Measurements from ENCODE around the gene LAMTOR3.

LAMTOR3 gene

GRCh38 chr4:99921174-99921573 lies 26.9 kb upstream of the LAMTOR3 start:
- Histone ChIP-seq H3K27ac (ENCODE audit: low read length, poor library complexity, severe bottlenecking) (no peak overlapping the region), H3K4me3 (ENCODE audit: insufficient read depth in 1 of 2, low read depth in 1 of 2, low read length in 2 of 2) (no peak overlapping the region), H3K23ac (ENCODE audit: low read length in 2 of 2) (no peak overlapping the region), H3K9me3 (ENCODE audit: control insufficient read depth, low read length) (peaks cover 11% of the 10 kb centered on the region), H3K79me1 (replicated peaks; ENCODE audit: low read length, poor library complexity, severe bottlenecking) (peaks cover 18% of the 10 kb centered on the region), H2BK120ac (ENCODE audit: low read depth, low read length) (no peak overlapping the region), H2AFZ (ENCODE audit: low read depth, low read length) (no peak overlapping the region), H4K91ac (ENCODE audit: low read length) (no peak overlapping the region), H3K27me3 (ENCODE audit: control insufficient read depth in 1 of 2, insufficient read depth in 1 of 2, low read length in 2 of 2) (no peaks in the 10 kb centered on the region), H2BK15ac (ENCODE audit: low read depth, poor library complexity, severe bottlenecking) (no peak overlapping the region), H2AK5ac (ENCODE audit: low read length, severe bottlenecking) (no peak overlapping the region), H3K4ac (ENCODE audit: low read depth in 1 of 2, low read length in 2 of 2) (no peak overlapping the region), H3K9ac (ENCODE audit: low read length) (no peak overlapping the region), H3K14ac (ENCODE audit: low read length in 2 of 2) (no peak overlapping the region), H2BK5ac (ENCODE audit: low read depth, low read length, poor library complexity, severe bottlenecking) (no peak overlapping the region), H4K8ac (ENCODE audit: low read length) (no peak overlapping the region), H3K4me1 (ENCODE audit: control insufficient read depth, insufficient read depth, low read depth, low read length) (no peaks in the 10 kb centered on the region), H2BK12ac (ENCODE audit: low read length in 2 of 2) (no peak overlapping the region), H3K36me3 (ENCODE audit: control insufficient read depth in 1 of 2, insufficient read depth in 2 of 2, low read depth in 1 of 2, low read length in 2 of 2) (peaks cover 8 to 87% of the 10 kb centered on the region in 2 experiments), H3K4me2 (ENCODE audit: low read length, poor library complexity, severe bottlenecking) (no peak overlapping the region), H3K18ac (ENCODE audit: low read depth in 1 of 2, low read length in 2 of 2) (no peak overlapping the region)
- WGBS = 100% methylated on average over 2 of the region's 3 CpGs
- no peak for DNase-seq

- Histone ChIP-seq H3K4me1 (ENCODE audit: control insufficient read depth, insufficient read depth, low read depth, low read length) (no peaks in the 10 kb centered on the region), H3K4me2 (ENCODE audit: low read length, poor library complexity, severe bottlenecking) (no peak overlapping the region), H3K79me1 (replicated peaks; ENCODE audit: low read length, poor library complexity, severe bottlenecking) (peaks cover 18% of the 10 kb centered on the region), H2BK120ac (ENCODE audit: low read depth, low read length) (no peak overlapping the region), H2BK15ac (ENCODE audit: low read depth, poor library complexity, severe bottlenecking) (no peak overlapping the region), H3K23ac (ENCODE audit: low read length in 2 of 2) (no peak overlapping the region), H3K18ac (ENCODE audit: low read depth in 1 of 2, low read length in 2 of 2) (no peak overlapping the region), H3K9ac (ENCODE audit: low read length) (no peak overlapping the region), H3K9me3 (ENCODE audit: control insufficient read depth, low read length) (peaks cover 11% of the 10 kb centered on the region), H3K27ac (ENCODE audit: low read length, poor library complexity, severe bottlenecking) (no peak overlapping the region), H3K14ac (ENCODE audit: low read length in 2 of 2) (no peak overlapping the region), H3K4me3 (ENCODE audit: insufficient read depth in 1 of 2, low read depth in 1 of 2, low read length in 2 of 2) (no peak overlapping the region), H3K4ac (ENCODE audit: low read depth in 1 of 2, low read length in 2 of 2) (no peak overlapping the region), H3K27me3 (ENCODE audit: control insufficient read depth in 1 of 2, insufficient read depth in 1 of 2, low read length in 2 of 2) (no peaks in the 10 kb centered on the region), H3K36me3 (ENCODE audit: control insufficient read depth in 1 of 2, insufficient read depth in 2 of 2, low read depth in 1 of 2, low read length in 2 of 2) (peaks cover 8 to 78% of the 10 kb centered on the region in 2 experiments), H2AFZ (ENCODE audit: low read depth, low read length) (no peak overlapping the region), H4K8ac (ENCODE audit: low read length) (no peak overlapping the region), H2AK5ac (ENCODE audit: low read length, severe bottlenecking) (no peak overlapping the region), H2BK5ac (ENCODE audit: low read depth, low read length, poor library complexity, severe bottlenecking) (no peak overlapping the region), H4K91ac (ENCODE audit: low read length) (no peak overlapping the region), H2BK12ac (ENCODE audit: low read length in 2 of 2) (no peak overlapping the region)
- no CpG with 5 or more reads among the region's 2 CpGs for WGBS
- DNase-seq = no peak
These were observed 24.4 kb upstream of the LAMTOR3 start for GRCh38 chr4:99918656-99919055.

GRCh38 chr4:99917575-99917974 lies 23.3 kb upstream of the LAMTOR3 start:
- DNase-seq = no peak
- no peak overlapping the region for H2BK120ac ChIP-seq (ENCODE audit: low read depth, low read length)
- H3K4me2 ChIP-seq (ENCODE audit: low read length, poor library complexity, severe bottlenecking) = no peak overlapping the region
- peaks cover 16% of the 10 kb centered on the region for H3K79me1 ChIP-seq (replicated peaks; ENCODE audit: low read length, poor library complexity, severe bottlenecking)
- H2AK5ac ChIP-seq (ENCODE audit: low read length, severe bottlenecking) = no peak overlapping the region
- H3K36me3 ChIP-seq (ENCODE audit: control insufficient read depth in 1 of 2, insufficient read depth in 2 of 2, low read depth in 1 of 2, low read length in 2 of 2) = peaks cover 8 to 72% of the 10 kb centered on the region in 2 experiments
- H3K18ac ChIP-seq (ENCODE audit: low read depth in 1 of 2, low read length in 2 of 2) = no peak overlapping the region
- 100% methylated on average over 2 of the region's 3 CpGs for WGBS
- H3K4me3 ChIP-seq (ENCODE audit: insufficient read depth in 1 of 2, low read depth in 1 of 2, low read length in 2 of 2) = no peak overlapping the region
- H4K8ac ChIP-seq (ENCODE audit: low read length) = no peak overlapping the region
- no peak overlapping the region for H2BK15ac ChIP-seq (ENCODE audit: low read depth, poor library complexity, severe bottlenecking)
- no peak overlapping the region for H3K14ac ChIP-seq (ENCODE audit: low read length in 2 of 2)
- H3K4ac ChIP-seq (ENCODE audit: low read depth in 1 of 2, low read length in 2 of 2) = no peak overlapping the region
- H3K9ac ChIP-seq (ENCODE audit: low read length) = no peak overlapping the region
- peaks cover 11% of the 10 kb centered on the region for H3K9me3 ChIP-seq (ENCODE audit: control insufficient read depth, low read length)
- H3K23ac ChIP-seq (ENCODE audit: low read length in 2 of 2) = no peak overlapping the region
- H3K4me1 ChIP-seq (ENCODE audit: control insufficient read depth, insufficient read depth, low read depth, low read length) = no peaks in the 10 kb centered on the region
- H2BK12ac ChIP-seq (ENCODE audit: low read length in 2 of 2) = no peak overlapping the region
- H3K27ac ChIP-seq (ENCODE audit: low read length, poor library complexity, severe bottlenecking) = no peak overlapping the region
- no peak overlapping the region for H2AFZ ChIP-seq (ENCODE audit: low read depth, low read length)
- H3K27me3 ChIP-seq (ENCODE audit: control insufficient read depth in 1 of 2, insufficient read depth in 1 of 2, low read length in 2 of 2) = no peaks in the 10 kb centered on the region
- H2BK5ac ChIP-seq (ENCODE audit: low read depth, low read length, poor library complexity, severe bottlenecking) = no peak overlapping the region
- H4K91ac ChIP-seq (ENCODE audit: low read length) = no peak overlapping the region

- Histone ChIP-seq H4K91ac (ENCODE audit: low read length) (no peak overlapping the region), H3K4me3 (ENCODE audit: insufficient read depth in 1 of 2, low read depth in 1 of 2, low read length in 2 of 2) (no peak overlapping the region), H3K4me2 (ENCODE audit: low read length, poor library complexity, severe bottlenecking) (no peak overlapping the region), H3K27ac (ENCODE audit: low read length, poor library complexity, severe bottlenecking) (no peak overlapping the region), H3K9ac (ENCODE audit: low read length) (no peak overlapping the region), H3K9me3 (ENCODE audit: control insufficient read depth, low read length) (peaks cover 11% of the 10 kb centered on the region), H3K4me1 (ENCODE audit: control insufficient read depth, insufficient read depth, low read depth, low read length) (no peaks in the 10 kb centered on the region), H2AFZ (ENCODE audit: low read depth, low read length) (no peak overlapping the region), H3K18ac (ENCODE audit: low read depth in 1 of 2, low read length in 2 of 2) (no peak overlapping the region), H2BK15ac (ENCODE audit: low read depth, poor library complexity, severe bottlenecking) (no peak overlapping the region), H3K79me1 (replicated peaks; ENCODE audit: low read length, poor library complexity, severe bottlenecking) (peaks cover 14% of the 10 kb centered on the region), H4K8ac (ENCODE audit: low read length) (no peak overlapping the region), H3K23ac (ENCODE audit: low read length in 2 of 2) (no peak overlapping the region), H3K27me3 (ENCODE audit: control insufficient read depth in 1 of 2, insufficient read depth in 1 of 2, low read length in 2 of 2) (no peaks in the 10 kb centered on the region), H3K14ac (ENCODE audit: low read length in 2 of 2) (no peak overlapping the region), H2BK5ac (ENCODE audit: low read depth, low read length, poor library complexity, severe bottlenecking) (no peak overlapping the region), H3K36me3 (ENCODE audit: control insufficient read depth in 1 of 2, insufficient read depth in 2 of 2, low read depth in 1 of 2, low read length in 2 of 2) (peaks cover 8 to 62% of the 10 kb centered on the region in 2 experiments), H3K4ac (ENCODE audit: low read depth in 1 of 2, low read length in 2 of 2) (no peak overlapping the region), H2BK120ac (ENCODE audit: low read depth, low read length) (no peak overlapping the region), H2AK5ac (ENCODE audit: low read length, severe bottlenecking) (no peak overlapping the region), H2BK12ac (ENCODE audit: low read length in 2 of 2) (no peak overlapping the region)
- WGBS = 95% methylated on average over 2 of the region's 2 CpGs
- no peak for DNase-seq
These were observed 21.2 kb upstream of the LAMTOR3 start for GRCh38 chr4:99915449-99915848.

Measured in mesenchymal stem cell (in vitro differentiated cells and primary cell).